Endothelial cell (in vitro differentiated cells): ENCODE data around the gene BUB3. TPM values are rescaled to one million over a fixed set of nuclear protein-coding genes. Genes with fewer than 3 reads are reported as not detected.

Source experiments
- DNase-seq: peaks from one replicate; pipeline ENCODE4 v3.0.0; 2021; ENCODE audit warnings: low spot score
- H3K27ac Mint-ChIP-seq: one replicate; pipeline ENCODE4 v1.8.0; 2021; ENCODE audit warnings: mixed read lengths, inconsistent platforms; ENCODE audit not compliant: unreplicated experiment
- H3K27me3 Mint-ChIP-seq: one replicate; pipeline ENCODE4 v1.8.0; 2021; ENCODE audit warnings: mild to moderate bottlenecking, moderate library complexity, mixed read lengths, inconsistent platforms; ENCODE audit not compliant: unreplicated experiment
- H3K36me3 Mint-ChIP-seq: one replicate; pipeline ENCODE4 v1.8.0; 2021; ENCODE audit warnings: mild to moderate bottlenecking, low read depth, mixed read lengths, inconsistent platforms; ENCODE audit not compliant: unreplicated experiment
- H3K4me1 Mint-ChIP-seq: one replicate; pipeline ENCODE4 v1.8.0; 2021; ENCODE audit warnings: mild to moderate bottlenecking, mixed read lengths, inconsistent platforms; ENCODE audit not compliant: unreplicated experiment
- H3K4me3 Mint-ChIP-seq: one replicate; pipeline ENCODE4 v1.8.0; 2021; ENCODE audit warnings: mild to moderate bottlenecking, mixed read lengths, inconsistent platforms; ENCODE audit not compliant: unreplicated experiment
- H3K9me3 Mint-ChIP-seq: one replicate; pipeline ENCODE4 v1.8.0; 2021; ENCODE audit warnings: mixed read lengths, inconsistent platforms; ENCODE audit not compliant: unreplicated experiment
- CTCF ChIP-seq: fragments of 200-600 bp; sonication (generic); IDR thresholded peaks from one replicate; pipeline ENCODE4 v1.5.0; 2021; ENCODE audit warnings: antibody characterized with exemption; ENCODE audit not compliant: unreplicated experiment
- total RNA-seq: library from RNA; stranded (reverse); fragmentation: NEBNext Ultra II Directional; extraction: Animal tissue kit (Norgen Biotek cat#: 25700); gene quantifications from one replicate; pipeline ENCODE4 v1.2.1, GENCODE V29; 2021; ENCODE audit not compliant: unreplicated experiment

The BUB3 gene
- total RNA-seq, 1 donor from 2014 or later = 107 TPM

GRCh38 chr10:123134915-123135414 lies 19.2 kb upstream of the BUB3 start:
- Mint-ChIP-seq H3K4me1 (peaks cover 27% of the 10 kb centered on the region), H3K27ac (no peak overlapping the region), H3K36me3 (no peaks in the 10 kb centered on the region), H3K27me3 (peaks cover 22% of the 10 kb centered on the region), H3K9me3 (no peaks in the 10 kb centered on the region), H3K4me3 (no peak overlapping the region)
- no peak for DNase-seq
- TF ChIP-seq CTCF = no peak

GRCh38 chr10:123135415-123136141 lies 18.6 kb upstream of the BUB3 start, which contains the start of gene HMX3:
Gene HMX3 (plus strand): TSS chr10:123135970. CDS start chr10:123136051, 81 bp downstream.
- no peak within 1 kb of the TSS for H3K27ac Mint-ChIP-seq
- H3K4me1 Mint-ChIP-seq = peaks cover 27% of the 10 kb centered on the region
- H3K27me3 Mint-ChIP-seq = peaks cover 24% of the 10 kb centered on the region
- no peaks in the 10 kb centered on the region for H3K36me3 Mint-ChIP-seq
- no peaks in the 10 kb centered on the region for H3K9me3 Mint-ChIP-seq
- no peak within 1 kb of the TSS for H3K4me3 Mint-ChIP-seq
- no peak for DNase-seq
- TF ChIP-seq CTCF = no peak

GRCh38 chr10:123136221-123136805 lies 17.9 kb upstream of the BUB3 start:
- Mint-ChIP-seq H3K9me3 (no peaks in the 10 kb centered on the region), H3K36me3 (no peaks in the 10 kb centered on the region), H3K27ac (no peak overlapping the region), H3K27me3 (peaks cover 30% of the 10 kb centered on the region), H3K4me3 (no peak overlapping the region), H3K4me1 (peaks cover 27% of the 10 kb centered on the region)
- DNase-seq = no peak
- TF ChIP-seq CTCF = no peak

- no peak for TF ChIP-seq CTCF
- H3K27me3 Mint-ChIP-seq = peaks cover 35% of the 10 kb centered on the region
- peak overlapping the region; percentile 78 for H3K4me3 Mint-ChIP-seq
- no peaks in the 10 kb centered on the region for H3K36me3 Mint-ChIP-seq
- peaks cover 27% of the 10 kb centered on the region for H3K4me1 Mint-ChIP-seq
- no peaks in the 10 kb centered on the region for H3K9me3 Mint-ChIP-seq
- no peak overlapping the region for H3K27ac Mint-ChIP-seq
- DNase-seq = peak; percentile 44
Observed at GRCh38 chr10:123136806-123137642, 17.2 kb upstream of the BUB3 start.
